Epidermal melanocyte (primary cell): ENCODE measurements around the gene BTBD3.

Source experiments
- DNase-seq: peaks from one replicate; pipeline ENCODE4 v3.0.0; 2011; ENCODE audit warnings: low spot score; ENCODE audit not compliant: insufficient read length

The BTBD3 gene

DNA sequence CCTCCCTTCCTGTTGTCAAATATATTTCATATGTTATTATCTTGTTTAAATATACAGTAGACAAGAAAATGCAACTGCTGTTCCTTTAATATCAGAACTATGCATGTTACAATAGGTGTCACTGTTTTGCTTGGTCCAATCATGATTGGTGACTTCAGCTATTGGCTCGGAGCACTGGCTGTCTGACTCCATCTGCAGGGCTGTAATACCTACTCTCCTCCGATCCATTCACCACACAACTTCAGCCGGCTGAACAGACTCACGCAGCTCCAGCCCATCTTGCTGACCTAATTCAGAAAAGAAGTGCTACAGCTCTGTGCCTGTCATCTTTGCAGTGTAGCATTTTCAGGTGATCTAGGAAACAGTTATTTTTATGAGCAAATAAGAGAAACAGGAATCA is at the start of gene BTBD3:
BTBD3 (plus strand) TSS at position 231 of the 400 bp plus-strand sequence. CDS start 383 bp downstream, outside the sequence.
- no peak for DNase-seq

DNA sequence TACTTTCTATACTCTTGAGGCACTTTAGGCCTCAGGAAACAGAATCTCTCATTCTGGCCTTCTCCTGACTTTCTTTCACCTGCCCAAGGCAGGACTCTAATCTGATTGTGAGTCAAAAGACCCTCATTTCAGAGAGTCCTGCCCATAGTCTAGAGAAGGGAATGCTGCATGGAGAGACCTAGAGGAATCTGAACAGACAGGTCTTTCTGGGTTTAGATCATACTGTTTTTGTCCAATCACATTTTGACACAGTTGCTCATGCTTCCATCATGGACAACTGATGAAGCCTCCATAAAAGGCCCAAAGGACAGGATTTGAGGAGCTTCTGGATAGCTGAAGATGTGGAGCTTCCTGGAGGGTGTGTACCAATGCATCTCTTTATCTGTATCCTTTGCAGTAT is 48.1 kb upstream of the BTBD3 start:
- DNase-seq = no peak

DNA sequence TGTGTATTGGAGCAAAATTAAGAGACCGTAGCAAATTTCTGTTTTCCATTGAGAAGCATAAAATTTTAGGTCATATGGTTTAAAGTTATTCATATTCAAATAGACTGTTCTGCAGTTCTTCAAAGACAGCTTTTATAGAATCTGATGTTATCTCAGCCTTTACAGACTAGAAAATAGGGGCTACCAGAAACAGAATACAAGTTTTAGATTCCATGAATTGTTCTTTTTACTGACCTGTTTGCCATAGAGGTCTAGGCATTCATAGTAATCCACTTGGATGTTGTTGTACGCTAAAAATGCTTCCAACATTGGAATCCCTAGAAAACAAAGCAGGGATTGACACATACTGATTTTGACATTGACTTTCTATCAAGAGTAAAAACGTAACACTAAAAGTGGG is 47.3 kb upstream of the BTBD3 start:
- no peak for DNase-seq

DNA sequence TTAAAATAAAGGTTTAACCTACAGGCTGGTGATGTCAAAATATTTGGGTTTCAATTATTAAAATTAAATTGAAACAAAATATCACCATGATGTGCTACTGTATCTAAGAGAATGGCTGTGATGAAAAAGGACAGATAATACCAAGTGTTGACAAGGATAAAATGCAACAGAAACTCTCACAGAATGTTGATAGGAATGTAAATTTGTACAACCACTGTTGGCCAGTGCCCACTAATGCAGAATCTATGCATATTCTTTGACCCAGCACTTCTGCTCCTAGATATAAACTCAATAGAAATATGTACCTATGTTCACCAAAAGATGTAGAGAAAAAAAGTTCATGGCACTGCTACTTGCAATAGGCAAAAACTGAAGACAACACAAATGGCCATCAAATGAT is 41.1 kb upstream of the BTBD3 start:
- no peak for DNase-seq

DNA sequence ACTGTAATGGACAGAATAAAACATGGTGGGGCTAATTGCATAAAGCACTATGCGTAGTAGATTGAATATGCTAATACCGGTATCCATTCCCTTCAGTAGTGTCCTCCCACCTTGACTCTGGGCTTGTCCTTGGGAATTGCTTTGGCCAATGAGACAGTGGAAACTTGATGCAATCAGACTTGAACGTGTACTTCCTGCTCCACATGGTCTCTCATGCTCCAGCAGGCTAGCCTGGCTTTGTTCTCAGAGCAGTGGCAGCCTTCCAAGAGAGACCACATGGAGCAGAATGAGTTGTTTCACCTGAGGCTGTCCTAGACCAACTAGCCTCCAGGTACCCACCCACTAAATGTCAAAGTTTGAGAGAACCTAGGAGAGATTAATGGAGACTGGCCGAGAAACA is 37.0 kb upstream of the BTBD3 start:
- no peak for DNase-seq

DNA sequence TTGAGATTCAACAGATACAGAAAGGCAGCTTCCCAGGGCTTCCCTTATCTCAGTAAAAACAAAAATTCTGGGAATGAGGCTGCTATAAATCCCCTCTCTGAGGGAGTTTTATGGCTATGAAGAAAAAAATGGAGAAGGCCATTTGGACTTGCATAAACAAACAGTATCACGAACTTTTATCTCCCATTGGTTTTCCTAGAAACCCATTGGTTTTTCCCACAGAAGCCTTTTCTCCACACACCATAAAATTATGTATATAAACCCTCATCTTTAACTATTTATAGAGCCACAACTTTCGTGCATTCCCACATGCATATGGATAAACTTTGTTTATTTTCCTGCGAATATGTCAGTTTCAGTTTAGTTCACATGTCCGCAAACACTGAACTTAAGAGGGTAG is 36.2 kb upstream of the BTBD3 start:
- no peak for DNase-seq

DNA sequence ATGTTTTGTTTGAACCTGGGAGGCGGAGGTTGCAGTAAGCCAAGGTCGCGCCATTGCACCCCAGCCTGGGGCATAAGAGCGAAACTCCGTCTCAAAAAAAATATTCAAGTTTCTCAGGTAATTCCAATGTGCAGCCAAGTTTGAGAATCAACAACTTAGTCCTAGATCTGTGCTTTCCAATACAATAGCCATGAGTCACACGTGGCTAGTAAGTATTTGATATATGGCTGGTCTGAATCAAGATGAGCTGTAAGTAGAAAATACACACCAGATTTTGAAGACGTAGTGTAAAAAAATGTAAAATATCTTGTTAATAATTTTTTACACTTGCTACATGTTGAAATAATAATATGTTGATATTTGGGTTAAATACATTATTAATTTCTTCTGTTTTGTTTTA is 35.0 kb upstream of the BTBD3 start:
- no peak for DNase-seq

DNA sequence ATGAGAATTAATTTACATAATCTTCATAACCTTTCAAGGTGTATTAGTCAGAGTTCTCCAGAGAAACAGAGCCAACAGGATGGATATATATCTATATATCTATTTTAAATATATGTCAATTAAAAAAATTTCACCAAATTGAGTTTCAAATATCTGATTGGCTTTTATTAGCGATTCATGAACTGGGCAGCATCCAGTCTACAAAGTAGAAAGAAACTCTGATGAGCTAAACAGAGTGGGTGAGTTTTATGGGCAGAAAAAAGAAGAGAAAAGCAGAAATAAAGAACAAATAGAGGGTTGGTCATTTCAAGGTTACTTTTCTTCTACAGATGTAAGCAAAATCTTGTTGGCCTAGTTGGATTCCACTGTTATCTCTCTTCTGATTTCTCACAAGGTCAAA is 29.0 kb upstream of the BTBD3 start:
- DNase-seq = no peak

DNA sequence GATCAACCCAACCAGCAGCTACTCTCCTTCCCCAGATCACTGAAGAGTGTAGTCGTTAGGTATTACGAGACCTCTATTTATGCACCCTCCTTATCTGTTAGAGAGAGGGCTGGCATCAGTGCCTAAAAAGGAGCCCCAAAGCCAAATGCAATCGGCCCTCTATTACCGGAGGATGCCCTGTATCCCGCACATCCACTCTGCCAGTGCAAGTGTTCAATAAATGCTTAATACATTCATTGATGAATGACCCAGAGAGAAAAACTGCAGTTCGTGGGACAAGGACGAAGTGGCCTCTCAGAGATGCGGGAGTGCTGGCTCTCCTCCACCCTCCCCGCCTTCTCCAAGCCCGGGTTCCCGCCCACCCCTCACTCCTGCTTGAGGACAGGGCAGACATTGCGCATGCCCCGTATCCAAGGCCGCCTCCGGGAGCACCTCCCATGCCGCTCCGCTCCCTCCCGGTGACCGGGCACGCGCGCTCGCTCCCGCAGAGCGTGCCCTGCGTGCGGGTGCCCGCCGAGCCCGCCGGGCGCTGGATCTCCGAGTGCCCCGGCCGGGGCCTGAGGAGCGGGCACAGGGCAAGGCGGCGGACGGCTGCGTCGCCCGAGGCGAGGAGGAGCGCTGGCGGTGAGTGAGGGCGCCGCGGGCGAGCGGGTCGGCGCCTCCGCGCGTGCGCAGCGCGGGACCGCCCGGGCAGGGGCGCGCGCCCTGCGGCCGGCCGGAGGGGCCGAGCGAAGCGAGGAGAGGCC is 27.2 kb upstream of the BTBD3 start:
- peak; percentile 79 for DNase-seq

DNA sequence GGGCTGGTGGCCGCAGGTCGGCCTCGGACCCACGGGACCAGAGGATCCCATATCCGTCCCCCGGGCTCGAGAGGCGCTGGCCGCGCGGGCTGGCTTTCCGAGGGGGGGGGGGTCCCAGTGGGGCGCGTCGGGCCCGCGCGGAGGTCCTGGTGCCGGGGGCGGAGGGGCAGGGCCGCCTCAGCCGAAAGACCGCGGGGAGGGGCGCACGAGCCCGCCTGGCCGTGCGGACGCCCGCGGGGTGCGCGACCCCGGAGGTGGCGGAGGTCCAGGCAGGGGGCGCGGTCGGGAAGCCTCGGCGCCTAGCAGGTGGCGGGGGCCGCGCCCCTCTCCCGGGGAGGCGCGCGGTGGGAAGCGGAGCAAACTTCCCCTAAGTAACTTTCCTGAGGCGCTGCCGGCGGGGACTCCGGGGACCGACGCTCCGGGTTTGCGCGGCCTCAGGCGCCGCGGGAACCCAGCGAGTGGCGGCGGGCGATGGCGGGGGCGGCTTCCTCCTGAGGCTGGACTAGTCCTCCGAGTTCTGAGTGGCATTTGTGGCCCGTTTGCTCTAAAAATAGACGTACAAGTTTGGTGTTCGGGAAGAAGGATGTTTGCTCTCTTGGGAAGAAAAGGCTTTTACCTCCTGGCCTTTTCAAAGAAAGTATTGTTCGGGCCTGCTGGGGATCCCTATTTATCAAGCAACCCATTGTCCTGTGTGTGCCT is 26.5 kb upstream of the BTBD3 start:
- DNase-seq = no peak

DNA sequence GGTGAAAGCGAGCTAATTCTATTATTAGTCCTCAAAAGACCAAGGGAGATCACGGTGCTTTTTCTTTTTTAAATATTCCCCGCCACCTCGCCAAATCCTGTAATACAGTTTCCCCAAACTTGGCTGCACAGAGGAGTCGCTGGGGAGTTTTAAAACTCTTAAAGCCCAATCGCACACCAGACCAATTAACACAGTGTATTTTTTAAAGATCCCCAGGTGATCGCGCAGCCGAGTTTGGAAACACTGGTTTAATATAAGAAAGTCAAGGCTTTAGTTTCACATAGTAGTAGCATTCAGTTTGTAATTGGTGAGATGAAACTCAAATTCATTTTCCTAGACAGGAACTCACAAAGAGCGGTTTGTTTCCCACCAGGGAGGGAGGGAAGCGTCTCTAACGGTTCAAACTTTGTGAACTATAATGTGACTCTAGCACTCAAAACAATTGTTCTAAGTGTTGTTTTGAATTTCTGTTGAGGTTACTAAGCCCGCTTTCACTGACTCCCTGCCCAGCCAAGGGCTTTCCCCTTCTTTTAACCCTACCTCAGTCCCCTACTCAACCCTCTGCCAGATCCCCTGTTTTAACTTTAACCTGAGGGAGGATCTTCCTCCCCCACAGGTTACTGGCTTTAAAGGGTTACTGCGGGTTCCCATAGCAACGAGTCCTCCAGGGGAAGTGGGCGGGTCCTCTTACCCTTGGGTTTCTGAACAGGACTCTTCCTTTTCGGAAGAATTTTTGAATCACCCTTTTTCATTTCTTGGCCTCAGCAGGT is 25.7 kb upstream of the BTBD3 start:
- DNase-seq = peak; percentile 44

DNA sequence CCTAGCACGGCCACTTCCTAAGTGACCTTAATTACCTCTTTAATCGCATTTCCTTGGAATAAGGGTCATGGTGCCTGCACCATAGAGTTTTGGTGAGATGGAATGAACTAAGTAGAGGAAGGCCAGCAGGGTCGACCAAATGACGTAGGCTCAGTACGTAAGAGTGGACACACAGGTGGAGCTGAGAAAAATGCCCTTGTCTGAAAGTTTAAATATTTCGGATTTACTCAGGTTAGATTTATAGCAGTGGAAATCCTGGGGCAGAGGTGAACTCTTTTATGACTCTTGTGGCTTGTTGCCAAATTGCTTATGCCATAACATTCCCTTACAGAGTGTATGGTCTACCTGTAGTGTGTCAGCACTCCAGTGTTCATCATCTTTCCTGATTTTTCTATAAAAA is 23.6 kb upstream of the BTBD3 start:
- no peak for DNase-seq

DNA sequence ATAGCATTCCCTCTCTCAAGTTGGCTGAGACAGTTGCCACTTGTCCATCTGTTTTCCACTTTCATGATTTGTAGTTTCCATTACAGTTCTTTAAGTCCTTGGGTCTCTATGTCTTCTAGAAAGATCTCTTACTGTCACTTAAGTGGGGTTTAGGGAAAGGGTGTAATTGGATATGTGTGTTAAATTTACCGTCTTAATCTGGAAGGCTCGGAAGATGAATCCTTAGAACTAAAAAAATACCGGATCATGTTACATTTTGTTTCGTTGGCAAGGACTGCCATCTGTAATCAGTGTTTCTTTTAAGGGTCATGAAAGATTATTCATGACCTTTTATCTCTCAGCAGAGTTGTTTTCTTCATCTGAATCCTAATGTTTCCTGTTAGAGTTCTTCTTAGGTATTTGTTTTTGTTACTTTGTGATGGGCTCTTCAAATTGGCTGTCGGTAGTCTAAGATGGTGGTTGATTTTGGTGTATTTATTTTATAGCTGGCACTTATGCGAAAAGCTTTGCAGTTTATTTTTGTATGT is 21.8 kb upstream of the BTBD3 start:
- DNase-seq = no peak

DNA sequence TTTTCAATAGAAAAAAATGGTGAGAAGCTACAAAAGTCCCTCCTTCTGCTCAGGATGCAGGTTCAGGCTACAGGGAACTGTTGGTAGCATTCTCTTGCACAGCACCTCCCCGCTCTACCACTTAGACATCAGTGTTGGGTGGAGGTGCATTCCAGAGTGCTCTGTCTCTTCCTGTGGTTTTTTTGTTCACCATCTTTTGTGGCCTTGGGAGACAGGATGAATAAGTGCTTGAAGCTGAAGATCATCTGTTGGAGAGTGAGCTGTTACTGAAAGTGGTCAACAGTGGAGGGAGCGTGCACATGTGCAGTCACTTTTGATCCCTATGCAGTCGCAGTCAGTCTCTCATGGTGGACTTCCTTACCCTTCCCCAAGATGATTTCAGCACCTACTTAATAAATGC is 16.6 kb upstream of the BTBD3 start:
- no peak for DNase-seq

DNA sequence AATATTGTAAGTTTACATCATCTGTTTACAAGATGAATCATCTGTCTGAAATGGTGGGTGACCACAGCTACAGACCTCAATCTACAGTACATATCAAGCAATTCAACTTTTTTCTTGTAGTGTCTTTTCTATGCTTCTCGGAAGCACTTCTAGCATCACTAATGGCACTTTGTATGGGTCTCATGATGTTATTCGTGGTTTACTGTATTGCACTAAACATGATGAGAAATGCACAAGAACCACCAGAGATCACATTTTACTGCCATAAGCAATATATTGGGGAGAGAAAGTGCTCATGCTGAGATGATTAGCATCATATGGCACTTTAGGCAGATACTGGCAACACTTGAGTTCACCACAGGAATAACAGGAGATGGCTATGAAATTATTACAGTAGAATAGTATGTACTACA is 15.4 kb upstream of the BTBD3 start:
- DNase-seq = no peak

DNA sequence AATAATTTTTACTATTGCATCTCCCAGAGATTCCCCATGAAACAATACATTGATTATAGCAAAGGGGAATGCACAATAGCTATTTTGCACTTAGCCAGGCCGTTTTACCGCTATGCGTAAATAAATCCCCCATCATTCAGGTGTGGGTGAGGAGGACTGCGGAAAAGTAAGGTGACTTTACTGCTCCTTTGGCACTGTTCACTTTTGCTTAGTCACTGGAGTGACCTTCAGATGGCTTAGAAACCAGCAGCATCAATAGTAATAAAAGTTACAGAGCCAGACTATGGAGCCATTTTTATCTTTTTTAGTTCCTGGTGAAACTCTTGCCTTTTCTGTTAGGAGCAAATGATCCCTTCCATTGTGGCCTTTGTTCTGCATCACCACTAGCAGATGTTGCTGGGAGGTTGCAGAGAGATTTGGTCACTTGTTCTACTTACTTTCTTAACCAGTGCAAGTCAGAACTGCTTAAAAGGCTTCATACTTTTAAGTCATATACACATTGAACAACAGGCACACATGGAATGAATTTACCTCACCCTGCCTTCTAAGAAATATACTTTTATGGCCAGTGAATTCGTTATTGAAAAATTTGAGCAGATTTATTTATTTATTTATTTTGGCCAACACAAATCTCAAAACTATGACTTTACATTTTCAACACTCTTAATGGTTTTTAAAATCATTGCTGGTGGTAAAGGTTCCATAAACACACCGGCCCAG is 12.1 kb upstream of the BTBD3 start:
- no peak for DNase-seq

DNA sequence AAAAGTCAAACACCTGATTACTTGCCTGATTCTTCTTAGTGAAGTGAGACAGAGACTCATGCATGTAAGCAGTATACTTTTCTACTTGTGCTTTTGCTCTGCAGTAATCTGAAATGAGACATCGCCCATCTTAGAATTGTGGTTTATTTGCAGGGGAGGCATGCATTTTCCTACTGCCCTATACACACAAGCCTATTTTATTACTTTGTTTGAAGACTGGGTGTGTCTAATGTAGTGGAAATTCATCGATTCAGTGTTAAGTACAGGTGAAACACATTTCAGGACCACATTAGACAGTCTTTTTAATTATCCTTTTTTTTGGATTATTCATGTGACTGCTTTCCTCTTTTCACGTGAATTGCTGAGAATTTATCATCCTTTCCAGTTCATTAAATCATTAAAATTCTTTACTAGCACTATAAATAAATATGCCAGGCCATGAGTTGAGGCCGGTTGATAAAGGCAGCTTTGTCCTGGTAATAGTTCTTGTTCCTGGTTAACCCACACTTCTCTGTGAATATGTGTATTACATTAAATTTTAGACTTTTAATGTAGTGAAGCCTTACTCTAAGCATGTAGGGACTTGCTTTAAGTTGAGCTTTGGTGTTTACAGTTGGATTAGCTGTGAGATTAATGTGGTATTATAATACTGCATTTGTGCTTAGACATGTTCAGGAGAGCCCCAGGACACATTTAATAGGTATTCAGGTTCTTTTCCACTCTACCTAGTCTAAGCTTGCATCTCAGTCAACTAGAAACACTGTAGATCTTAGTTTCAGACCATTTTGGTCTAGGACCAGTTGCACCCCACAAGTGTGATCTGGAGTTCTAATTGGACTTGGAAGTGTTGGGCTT is 10.8 kb upstream of the BTBD3 start:
- DNase-seq = no peak

DNA sequence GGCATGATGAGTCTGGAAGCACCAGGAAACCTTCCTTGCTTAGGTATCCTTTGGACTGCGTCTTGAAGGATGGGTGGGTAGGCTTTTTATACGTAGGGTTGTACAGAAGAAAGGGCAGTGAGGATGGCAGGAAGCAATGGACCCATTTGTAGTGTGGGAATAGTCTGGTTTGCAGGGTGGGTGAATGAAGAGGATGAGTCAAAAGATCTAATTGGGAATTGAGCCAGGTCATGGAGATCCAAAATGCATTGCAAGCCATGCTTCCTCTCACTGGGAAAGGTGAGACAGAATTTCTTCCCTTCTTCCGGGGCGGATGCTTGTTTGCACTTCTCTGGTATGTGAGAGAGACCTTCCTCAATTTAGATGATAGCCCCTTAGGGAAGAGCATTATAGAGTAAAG is 10.1 kb upstream of the BTBD3 start:
- DNase-seq = no peak

DNA sequence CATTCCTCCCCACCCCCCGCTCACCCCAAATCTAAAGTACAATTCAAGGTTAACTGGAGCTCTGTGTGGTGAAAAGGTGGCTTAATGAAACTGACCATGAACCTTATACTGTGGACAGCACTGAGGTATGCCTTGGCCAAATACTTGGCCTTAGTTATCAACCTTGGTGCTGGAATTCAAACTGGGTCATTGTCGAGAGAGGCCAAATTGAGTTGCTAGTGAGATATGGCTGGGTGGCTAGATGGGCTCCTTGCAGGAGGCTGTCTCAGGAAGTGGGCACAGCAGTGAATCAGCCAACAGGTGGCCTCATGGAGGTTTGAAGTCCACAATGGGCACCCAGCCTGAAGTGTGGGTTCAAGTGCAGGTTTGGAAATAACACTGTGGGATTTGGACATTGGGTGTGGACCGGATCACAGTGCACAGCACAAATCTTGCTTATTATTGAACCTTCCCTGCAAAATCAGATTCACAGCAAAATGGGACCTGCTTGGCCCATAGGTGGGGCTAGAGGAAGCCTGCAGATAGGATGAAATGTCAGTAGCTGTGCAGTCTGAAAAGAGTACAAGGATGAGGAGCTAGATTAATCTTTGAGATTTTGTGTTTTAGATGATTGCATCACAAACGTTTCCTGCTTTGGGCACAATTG is 5.6 kb upstream of the BTBD3 start:
- DNase-seq = no peak
